SH-SY5Y (cell line): ENCODE results near the gene TRAF3.

Source experiments
- GATA2 ChIP-seq: IDR thresholded peaks from 2 replicates; pipeline ENCODE4 v1.6.1; 2011; ENCODE audit warnings: mild to moderate bottlenecking, low read depth, low read length
- GATA3 ChIP-seq: IDR thresholded peaks from 2 replicates; pipeline ENCODE4 v1.6.1; 2011; ENCODE audit warnings: low read depth, mild to moderate bottlenecking, low read length, moderate library complexity

DNA sequence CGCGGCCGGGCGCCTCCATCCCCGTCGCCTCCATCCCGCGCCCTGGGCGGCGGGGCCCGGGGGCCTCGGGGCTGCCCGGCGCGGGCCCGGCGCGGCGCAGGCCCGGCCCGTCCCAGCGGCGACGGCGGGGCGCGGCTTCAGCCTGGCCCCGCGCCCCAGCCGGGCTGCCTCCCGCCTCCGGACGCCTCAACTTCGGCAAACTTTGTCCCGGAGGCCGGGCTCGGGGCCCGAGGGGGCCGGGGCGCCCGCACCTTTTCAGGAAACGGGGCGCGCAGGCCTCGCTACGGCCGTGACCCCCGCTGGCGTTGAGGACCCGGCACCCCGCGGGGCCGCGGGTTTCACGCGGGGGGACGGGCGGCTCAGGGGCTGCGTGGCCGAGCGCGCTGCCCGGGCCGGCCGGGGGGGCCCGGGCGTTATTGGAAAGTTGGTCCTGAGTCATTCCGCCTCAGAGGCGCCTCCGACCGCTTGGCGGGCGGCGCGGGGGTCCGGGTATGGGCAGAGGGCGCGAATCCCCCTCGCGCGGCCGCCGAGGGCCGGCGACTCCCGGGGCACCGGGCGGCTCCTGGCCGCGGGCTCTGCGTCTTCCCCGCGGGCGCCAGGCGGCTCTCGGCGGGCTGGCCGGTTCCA is 575 bp downstream of the TRAF3 start:
- TF ChIP-seq GATA2, result no peak
- no peak for TF ChIP-seq GATA3
